NCI-H1417 (cell line): ENCODE data around the gene PKP3.
"Not testable (repeated sequence)": the region's sequence is repeated elsewhere in the genome, so short reads cannot be mapped to it uniquely, and the experiment has no call there.

Source experiments
- DNase-seq, 3 experiments: peaks; one replicate each; lab custom pipeline; 2025; lab: John Stamatoyannopoulos, UW

Gene PKP3

GRCh38 chr11:377174-377865 lies 16.7 kb upstream of the PKP3 start:
- DNase-seq: no peak

GRCh38 chr11:377883-378500 lies 16.0 kb upstream of the PKP3 start:
- no peak for DNase-seq

GRCh38 chr11:379205-380094 lies 14.6 kb upstream of the PKP3 start:
- no peak for DNase-seq

DNA sequence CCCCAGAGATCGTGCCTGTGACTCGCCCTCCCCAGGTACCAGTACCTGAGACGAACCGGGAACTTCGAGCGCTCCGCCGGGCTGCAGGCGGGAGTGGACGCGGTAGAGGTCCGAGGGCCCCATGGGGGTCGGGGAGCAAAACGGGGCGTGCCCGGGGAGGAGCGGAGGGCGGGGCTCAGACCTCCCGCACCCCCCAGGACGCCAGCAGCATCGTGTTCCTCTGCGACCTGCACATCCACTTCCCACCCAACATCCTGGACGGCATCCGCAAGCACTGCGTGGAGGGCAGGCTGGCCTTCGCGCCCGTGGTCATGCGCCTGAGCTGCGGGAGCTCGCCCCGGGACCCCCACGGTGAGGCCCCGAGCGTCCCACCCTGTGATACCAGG lies 13.9 kb upstream of the PKP3 start:
- no peak for DNase-seq

DNA sequence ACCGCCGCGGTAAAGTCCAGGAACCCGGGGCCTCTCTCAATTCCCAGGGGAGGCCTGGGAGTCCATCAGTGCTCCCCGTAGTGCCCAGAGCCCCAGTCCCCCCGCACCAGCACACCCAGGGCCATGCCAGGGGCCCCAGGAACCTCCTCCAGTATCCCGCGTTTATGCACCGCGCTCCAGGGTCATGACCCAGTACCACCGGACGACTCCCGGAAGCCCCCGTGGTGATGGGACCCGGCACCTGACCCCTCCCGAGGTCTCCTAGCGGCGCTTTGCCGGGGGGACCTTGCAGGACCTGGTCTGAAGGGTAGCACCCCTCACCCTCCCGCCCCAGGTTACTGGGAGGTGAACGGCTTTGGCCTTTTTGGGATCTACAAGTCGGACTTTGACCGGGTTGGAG lies 13.5 kb upstream of the PKP3 start:
- DNase-seq: no peak

GRCh38 chr11:380996-381395 lies 13.0 kb upstream of the PKP3 start:
- DNase-seq: no peak

DNA sequence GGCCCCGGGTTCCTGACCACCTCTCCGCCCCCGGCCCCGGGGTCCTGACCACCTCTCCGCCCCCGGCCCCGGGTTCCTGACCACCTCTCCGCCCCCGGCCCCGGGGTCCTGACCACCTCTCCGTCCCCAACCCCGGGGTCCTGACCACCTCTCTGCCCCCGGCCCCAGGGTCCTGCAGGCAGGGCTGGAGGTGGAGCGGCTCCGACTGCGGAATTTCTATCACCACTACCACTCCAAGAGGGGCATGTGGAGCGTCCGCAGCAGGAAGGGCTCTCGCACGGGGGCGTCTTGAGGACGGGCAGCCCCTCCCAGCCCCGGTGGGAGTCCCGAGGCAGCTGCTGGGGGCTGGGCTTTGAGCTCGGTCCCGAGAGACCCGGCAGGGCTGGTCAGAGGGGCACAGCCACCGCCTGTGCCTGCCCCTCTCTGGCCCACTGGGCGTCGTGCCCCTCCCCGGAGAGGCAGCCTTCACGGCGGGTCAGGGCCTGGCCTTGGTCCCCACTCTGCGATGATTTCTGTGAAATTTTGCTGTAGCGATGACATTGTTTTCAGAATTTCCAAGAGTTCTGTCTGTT lies 12.4 kb upstream of the PKP3 start:
- DNase-seq: no peak

DNA sequence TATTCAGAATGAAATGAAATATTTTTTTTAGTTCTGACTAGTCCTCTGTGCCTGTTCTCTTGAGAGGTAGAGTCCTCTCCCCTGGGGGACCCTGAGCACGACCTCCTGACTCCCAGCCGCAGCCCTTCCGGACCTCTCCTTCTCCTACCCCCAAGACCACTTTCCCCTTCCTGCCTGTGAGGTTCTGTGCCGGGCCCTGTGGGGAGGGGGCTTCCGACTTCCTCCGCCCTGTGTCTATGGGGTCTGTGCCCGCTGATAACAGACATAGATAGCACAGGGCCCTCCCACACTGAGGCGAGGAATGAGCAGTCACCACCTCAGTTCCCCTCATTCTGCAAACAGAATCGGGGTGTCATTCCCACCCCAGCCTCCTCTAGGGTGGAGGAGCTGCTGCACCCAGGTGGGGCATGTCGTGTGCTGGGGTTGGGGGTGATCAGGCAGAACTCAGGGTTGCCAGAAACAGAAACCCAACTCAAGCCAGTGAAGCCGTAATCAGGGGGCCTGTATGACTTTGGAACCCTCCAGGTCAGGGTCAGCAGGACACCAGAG lies 11.9 kb upstream of the PKP3 start:
- DNase-seq: no peak

GRCh38 chr11:383431-383830 lies 10.6 kb upstream of the PKP3 start:
- DNase-seq: no peak

- no peak for DNase-seq
These were observed 9.5 kb upstream of the PKP3 start for GRCh38 chr11:384511-384910.

DNA sequence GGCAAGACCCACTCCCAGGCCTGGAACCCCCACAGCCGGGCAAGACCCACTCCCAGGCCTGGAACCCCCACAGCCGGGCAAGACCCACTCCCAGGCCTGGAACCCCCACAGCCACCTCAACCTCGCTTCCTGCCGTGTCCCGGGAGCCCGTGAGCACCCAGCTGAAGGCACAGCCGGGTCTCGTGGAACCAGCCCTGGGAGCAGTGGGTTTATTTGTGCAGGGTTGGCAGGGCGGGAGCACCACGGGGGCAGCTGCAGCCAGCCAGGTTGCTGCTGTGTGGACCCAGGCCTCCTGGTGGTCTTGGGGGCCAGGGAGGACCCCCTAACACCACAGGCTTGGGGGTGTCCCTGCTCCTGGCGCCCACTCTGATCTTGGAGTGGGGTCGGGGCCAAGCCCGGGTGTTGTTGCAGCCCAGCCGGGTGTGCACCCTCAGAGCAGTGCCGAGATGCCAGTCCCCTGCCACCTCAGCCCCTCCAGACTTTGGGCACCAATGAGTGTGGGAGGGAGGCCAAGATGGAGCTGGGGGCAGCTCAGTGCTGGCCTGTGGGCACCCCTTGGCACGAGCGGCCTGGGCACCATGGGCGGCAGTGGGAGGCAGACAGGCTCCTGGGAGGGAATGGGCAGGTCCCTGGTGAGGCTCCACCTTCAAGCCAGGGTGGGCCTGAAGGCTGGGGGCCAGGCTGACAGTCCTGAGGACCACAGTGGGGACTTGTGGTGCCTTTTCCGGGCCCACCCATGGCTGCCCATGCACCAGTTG lies 8.2 kb upstream of the PKP3 start:
- DNase-seq: no peak

DNA sequence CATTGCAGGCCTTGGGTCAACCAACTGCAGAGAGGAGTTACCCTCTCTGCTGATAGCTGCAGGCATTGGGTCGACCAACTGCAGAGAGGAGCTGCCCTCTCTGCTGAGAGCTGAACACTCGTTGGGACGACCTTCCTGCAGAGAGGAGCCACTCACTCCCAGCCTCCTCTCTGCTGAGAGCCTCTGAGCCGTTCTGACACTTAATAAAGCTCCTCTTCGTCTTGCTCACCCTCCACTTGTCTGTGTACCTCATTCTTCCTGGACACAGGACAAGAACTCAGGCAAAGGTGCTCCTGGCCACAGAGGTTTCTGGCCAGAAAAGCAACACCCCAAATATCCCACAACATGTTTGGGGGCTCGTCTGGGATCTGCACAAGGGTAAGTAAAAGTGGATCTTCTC lies 7.5 kb upstream of the PKP3 start:
- DNase-seq: no peak

- no peak for DNase-seq
These were observed 6.7 kb upstream of the PKP3 start for GRCh38 chr11:387193-387793.

DNA sequence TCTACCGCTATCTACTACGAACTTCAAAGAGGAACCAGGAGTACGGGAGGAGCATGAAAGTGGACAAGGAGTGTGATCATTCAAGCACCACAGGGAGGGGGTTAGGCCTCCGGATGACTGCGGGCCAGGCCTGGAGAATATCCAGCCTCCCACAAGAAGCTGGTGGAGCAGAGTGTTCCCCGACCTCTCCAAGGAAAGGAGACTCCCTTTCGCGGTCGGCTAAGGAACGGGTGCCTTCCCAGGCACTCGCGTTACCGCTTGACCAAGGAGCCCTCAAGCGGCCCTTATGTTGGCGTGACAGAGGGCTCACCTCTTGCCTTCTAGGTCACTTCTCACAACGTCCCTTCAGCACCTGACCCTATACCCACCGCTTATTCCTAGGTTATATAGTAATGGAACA lies 4.6 kb upstream of the PKP3 start:
- not testable (repeated sequence) for DNase-seq

DNA sequence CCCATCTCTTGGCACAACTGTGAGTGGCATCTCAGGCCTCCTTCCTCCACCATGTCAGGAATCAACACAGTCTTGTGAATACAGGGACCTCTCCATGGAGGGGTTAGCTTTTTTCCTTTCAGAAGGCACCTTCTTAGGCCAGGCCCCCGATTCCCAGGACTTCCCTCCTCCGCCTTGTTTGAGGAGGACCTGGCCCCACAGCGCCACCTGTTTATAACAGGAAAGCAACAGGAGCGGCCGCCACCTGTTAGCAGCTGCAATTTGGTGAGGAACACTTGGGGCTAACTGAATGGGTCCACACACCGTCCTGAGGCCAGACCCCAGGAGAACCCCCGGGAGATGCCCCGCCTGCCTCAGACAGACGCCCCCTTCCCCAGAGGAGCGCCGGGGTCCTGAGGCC lies 3.8 kb upstream of the PKP3 start:
- DNase-seq: no peak

DNA sequence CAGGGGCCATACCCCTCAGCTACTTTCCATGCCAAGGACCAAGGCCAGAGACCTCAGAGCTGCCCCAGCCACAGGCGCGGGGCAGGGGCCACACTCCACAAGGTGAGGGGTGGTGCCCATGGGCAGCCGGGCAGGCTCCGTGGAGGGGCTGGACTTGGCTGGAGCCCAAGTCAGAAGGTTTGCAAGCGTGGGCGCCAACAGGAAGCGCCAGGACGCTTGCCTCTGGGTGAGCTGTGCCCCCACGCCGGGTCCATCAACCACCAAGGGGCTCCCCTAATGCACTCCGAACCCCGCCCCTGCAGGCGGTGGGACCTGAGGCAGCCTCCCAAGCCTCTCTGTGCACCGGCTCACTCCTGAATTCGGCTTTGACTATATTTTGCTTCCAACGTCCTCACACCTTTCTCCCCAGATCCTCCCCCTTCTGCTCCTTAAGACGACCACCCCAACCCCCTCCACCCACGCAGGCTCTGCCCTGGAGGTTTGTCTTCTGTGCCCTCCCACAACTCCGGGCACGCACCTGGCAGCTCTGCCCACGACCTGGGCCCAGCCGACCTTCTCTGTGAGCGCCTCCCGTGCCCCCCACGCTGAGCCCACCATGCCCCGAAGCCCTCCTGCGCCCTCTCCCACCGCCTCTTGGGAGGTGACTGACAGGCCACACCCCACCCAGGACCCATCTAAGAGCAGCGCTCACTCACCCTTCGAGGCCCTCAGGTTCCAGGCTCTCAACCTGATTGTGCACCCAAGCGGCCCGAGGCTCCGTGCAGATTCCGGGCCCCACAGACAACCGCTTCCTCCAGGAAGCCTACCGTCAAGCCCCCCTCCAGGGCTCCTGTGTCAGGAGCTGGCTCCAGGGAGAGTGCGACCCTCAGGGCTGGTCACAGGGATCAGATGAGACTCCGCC lies 2.6 kb upstream of the PKP3 start:
- DNase-seq: no peak

- DNase-seq: no peak
These were observed 1.8 kb upstream of the PKP3 start for GRCh38 chr11:392102-392777.

DNA sequence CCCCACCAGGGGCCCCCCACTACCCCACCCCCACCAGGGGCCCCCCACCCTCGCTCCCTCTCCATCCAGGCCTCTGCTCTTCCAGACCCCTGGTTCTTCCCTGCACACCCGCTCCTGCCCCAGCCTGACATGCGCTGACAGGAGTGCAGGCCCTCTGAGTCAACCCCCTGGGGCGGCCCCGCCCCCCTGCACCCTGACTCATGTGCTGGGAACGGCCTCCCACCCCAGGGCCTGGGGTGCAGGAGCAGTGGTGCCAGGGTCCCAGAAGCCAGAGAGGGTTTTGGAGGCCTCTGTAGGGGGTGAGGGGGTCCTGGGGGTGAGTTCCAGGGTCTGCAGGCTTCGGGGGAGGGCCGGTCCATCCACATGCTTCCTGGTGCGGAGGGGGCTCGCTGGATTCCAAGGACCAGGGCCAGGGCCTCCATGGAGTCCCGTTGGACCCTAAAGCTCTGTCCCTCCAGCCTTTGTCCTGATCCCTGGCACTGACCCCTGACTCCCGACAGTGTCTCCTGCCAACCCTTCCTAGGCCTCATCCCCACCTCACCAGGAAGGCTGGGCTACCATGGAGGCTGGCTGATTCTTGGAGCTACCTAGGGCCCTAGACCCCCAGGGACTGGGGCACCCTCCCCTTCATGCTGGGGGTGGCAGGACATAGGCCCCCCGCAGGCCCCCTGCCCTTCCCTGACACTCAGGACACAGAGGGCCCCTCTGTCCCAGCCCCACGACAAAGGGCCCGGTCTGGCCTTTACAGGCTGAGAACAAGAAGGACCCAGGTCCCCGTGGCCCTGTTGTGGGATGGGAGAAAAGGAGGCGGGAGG lies 583 bp upstream of the PKP3 start:
- DNase-seq: no peak
